Adrenal gland (tissue), 5 donors: ENCODE data around the gene EPS8L1.

ENCODE experiments used
- POLR2A ChIP-seq, 2 donors: fragments of 450-650 bp; IDR thresholded peaks; one replicate each; pipeline ENCODE4 v1.6.1; 2017; ENCODE audit warnings: antibody characterized with exemption in 2 of 2, mild to moderate bottlenecking in 2 of 2, moderate library complexity in 1 of 2
- TF ChIP-seq, protein P1 (sequence below), 6 experiments: fragments of 450-650 bp in 4 of 6; fragments of 200-600 bp in 2 of 6; sonication (generic) in 1 of 6; IDR thresholded peaks; 1 replicate in 5 of 6; 2 replicates in 1 of 6; pipeline versions ENCODE4 v1.5.1 to v1.8.0; 2016 to 2021; ENCODE audit warnings: antibody characterized with exemption in 6 of 6, mild to moderate bottlenecking in 2 of 6, moderate library complexity in 1 of 6
- donor health status: DM: no; HTN: no; CAD: no.

DNA sequence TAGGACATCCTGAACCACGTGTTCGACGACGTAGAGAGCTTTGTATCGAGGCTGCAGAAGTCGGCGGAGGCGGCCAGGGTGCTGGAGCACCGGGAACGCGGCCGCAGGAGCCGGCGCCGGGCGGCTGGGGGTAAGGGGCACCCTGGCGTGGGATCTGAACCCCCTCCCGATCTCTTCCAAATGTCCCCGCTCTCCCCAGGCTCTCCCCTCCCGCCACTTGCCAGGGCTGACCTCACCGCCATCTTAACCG lies 6.0 kb downstream of the EPS8L1 start:
- TF ChIP-seq, protein P1, sequence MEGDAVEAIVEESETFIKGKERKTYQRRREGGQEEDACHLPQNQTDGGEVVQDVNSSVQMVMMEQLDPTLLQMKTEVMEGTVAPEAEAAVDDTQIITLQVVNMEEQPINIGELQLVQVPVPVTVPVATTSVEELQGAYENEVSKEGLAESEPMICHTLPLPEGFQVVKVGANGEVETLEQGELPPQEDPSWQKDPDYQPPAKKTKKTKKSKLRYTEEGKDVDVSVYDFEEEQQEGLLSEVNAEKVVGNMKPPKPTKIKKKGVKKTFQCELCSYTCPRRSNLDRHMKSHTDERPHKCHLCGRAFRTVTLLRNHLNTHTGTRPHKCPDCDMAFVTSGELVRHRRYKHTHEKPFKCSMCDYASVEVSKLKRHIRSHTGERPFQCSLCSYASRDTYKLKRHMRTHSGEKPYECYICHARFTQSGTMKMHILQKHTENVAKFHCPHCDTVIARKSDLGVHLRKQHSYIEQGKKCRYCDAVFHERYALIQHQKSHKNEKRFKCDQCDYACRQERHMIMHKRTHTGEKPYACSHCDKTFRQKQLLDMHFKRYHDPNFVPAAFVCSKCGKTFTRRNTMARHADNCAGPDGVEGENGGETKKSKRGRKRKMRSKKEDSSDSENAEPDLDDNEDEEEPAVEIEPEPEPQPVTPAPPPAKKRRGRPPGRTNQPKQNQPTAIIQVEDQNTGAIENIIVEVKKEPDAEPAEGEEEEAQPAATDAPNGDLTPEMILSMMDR (IDR thresholded peaks at IDR 0.05): no peak
- TF ChIP-seq POLR2A (IDR thresholded peaks at IDR 0.05): no peak
